Testis (tissue), 2 donors: Measurements from ENCODE around the gene LRFN2.

Experiments
- POLR2A ChIP-seq: fragments of 450-650 bp; IDR thresholded peaks from one replicate; pipeline ENCODE4 v1.6.1; 2017; ENCODE audit warnings: antibody characterized with exemption, mild to moderate bottlenecking, moderate library complexity
- TF ChIP-seq, protein P1 (sequence below), 3 experiments: fragments of 450-650 bp in 2 of 3; fragments of 200-600 bp in 1 of 3; sonication (generic) in 1 of 3; IDR thresholded peaks; one replicate each; pipeline ENCODE4 v1.5.1; 2016 to 2019; ENCODE audit warnings: antibody characterized with exemption in 3 of 3, mild to moderate bottlenecking in 2 of 3, moderate library complexity in 1 of 3

DNA sequence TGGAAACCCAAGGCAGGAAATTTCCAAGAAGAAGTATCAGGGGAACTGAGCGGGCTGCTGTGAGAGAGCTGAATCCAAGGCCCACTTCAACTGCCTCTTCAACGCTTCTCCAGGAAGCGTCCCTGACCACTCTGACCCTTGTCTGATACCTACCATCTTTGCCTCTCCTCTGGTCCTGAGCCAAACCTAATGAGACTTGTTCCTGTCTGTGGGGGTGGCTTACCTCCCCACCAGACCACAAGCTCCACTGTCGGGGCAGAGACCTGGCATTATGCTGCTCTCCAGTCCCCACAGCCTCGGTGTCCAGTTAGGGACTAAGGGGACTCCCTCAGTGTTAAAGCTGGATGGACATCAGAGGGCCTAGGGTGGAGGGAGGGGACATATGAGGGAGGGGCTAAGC is 49.7 kb downstream of the LRFN2 start:
- TF ChIP-seq, protein P1, sequence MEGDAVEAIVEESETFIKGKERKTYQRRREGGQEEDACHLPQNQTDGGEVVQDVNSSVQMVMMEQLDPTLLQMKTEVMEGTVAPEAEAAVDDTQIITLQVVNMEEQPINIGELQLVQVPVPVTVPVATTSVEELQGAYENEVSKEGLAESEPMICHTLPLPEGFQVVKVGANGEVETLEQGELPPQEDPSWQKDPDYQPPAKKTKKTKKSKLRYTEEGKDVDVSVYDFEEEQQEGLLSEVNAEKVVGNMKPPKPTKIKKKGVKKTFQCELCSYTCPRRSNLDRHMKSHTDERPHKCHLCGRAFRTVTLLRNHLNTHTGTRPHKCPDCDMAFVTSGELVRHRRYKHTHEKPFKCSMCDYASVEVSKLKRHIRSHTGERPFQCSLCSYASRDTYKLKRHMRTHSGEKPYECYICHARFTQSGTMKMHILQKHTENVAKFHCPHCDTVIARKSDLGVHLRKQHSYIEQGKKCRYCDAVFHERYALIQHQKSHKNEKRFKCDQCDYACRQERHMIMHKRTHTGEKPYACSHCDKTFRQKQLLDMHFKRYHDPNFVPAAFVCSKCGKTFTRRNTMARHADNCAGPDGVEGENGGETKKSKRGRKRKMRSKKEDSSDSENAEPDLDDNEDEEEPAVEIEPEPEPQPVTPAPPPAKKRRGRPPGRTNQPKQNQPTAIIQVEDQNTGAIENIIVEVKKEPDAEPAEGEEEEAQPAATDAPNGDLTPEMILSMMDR (IDR thresholded peaks at IDR 0.05), result no peak
- TF ChIP-seq POLR2A, result no peak
